ENCODE data around the gene TTC28. TPM values are rescaled to one million over a fixed set of nuclear protein-coding genes. Genes with fewer than 3 reads are reported as not detected.
"Not testable (repeated sequence)": the region's sequence is repeated elsewhere in the genome, so short reads cannot be mapped to it uniquely, and the experiment has no call there.

The TTC28 gene
- 10 to 100 TPM; 29.2 to 74.6 TPM for total RNA-seq

GRCh38 chr22:28679611-28680287, at the start of gene TTC28:
Gene TTC28, minus strand, starts transcription at chr22:28679840. Its CDS starts 117 bp downstream, at chr22:28679723.
- H3K36me3 ChIP-seq; H3K27me3 ChIP-seq (replicated peaks; ENCODE audit: insufficient read depth); intact Hi-C loops (cut with DNase I); H3K9me3 ChIP-seq; H3K4me1 ChIP-seq (replicated peaks): not testable (repeated sequence)
- peak within 1 kb of the TSS; percentile 62 to 63 for H3K27ac ChIP-seq
- DNase-seq (ENCODE audit: low spot score) = peak; percentile 58
- H3K4me3 ChIP-seq = peak within 1 kb of the TSS; percentile 75 to 78
- 1% methylated on average over 100 of the region's 101 CpGs for WGBS

GRCh38 chr22:28728621-28729313, 49.1 kb upstream of the TTC28 start:
- TF ChIP-seq CTCF (IDR thresholded peaks at IDR 0.05) (no peak), POLR2AphosphoS5 (IDR thresholded peaks at IDR 0.05) (no peak), POLR2A (IDR thresholded peaks at IDR 0.05) (no peak)
- Histone ChIP-seq H3K9me3 (no peaks in the 10 kb centered on the region), H3K4me3 (no peak overlapping the region), H3K27ac (no peak overlapping the region), H3K36me3 (no peaks in the 10 kb centered on the region), H3K27me3 (replicated peaks; ENCODE audit: insufficient read depth) (no peaks in the 10 kb centered on the region), H3K4me1 (replicated peaks) (no peaks in the 10 kb centered on the region)
- intact Hi-C loops (cut with DNase I) = no loop called here
- DNase-seq (ENCODE audit: low spot score) = no peak
- WGBS = 92% methylated on average over 10 of the region's 10 CpGs

- Histone ChIP-seq H3K9me3 (no peaks in the 10 kb centered on the region), H3K4me3 (no peak overlapping the region), H3K36me3 (no peaks in the 10 kb centered on the region), H3K27me3 (replicated peaks; ENCODE audit: insufficient read depth) (no peaks in the 10 kb centered on the region), H3K4me1 (replicated peaks) (no peaks in the 10 kb centered on the region), H3K27ac (no peak overlapping the region)
- intact Hi-C loops (cut with DNase I) = no loop called here
- WGBS = 100% methylated on average over 1 of the region's 1 CpG
- TF ChIP-seq POLR2A (IDR thresholded peaks at IDR 0.05) = no peak
- no peak for TF ChIP-seq CTCF (IDR thresholded peaks at IDR 0.05)
- no peak for TF ChIP-seq POLR2AphosphoS5 (IDR thresholded peaks at IDR 0.05)
- no peak for DNase-seq (ENCODE audit: low spot score)
Measured at GRCh38 chr22:28728002-28728401, 48.4 kb upstream of the TTC28 start.

GRCh38 chr22:28718044-28718443, 38.4 kb upstream of the TTC28 start:
- Histone ChIP-seq H3K27ac (no peak overlapping the region), H3K9me3 (no peaks in the 10 kb centered on the region), H3K27me3 (replicated peaks; ENCODE audit: insufficient read depth) (no peaks in the 10 kb centered on the region), H3K4me3 (no peak overlapping the region), H3K4me1 (replicated peaks) (no peaks in the 10 kb centered on the region), H3K36me3 (no peaks in the 10 kb centered on the region)
- intact Hi-C loops (cut with DNase I) = loop anchor here (10.0 kb wide), 1 partner anchor 113 kb away; no protein-coding TSS in a partner anchor
- DNase-seq (ENCODE audit: low spot score) = no peak
- WGBS = 94% methylated on average over 3 of the region's 3 CpGs
- no peak for TF ChIP-seq POLR2AphosphoS5 (IDR thresholded peaks at IDR 0.05)
- TF ChIP-seq CTCF (IDR thresholded peaks at IDR 0.05) = no peak
- TF ChIP-seq POLR2A (IDR thresholded peaks at IDR 0.05) = no peak

- H3K9me3 ChIP-seq = no peaks in the 10 kb centered on the region
- H3K4me1 ChIP-seq (replicated peaks) = no peaks in the 10 kb centered on the region
- TF ChIP-seq POLR2AphosphoS5 (IDR thresholded peaks at IDR 0.05) = no peak
- no peak for TF ChIP-seq POLR2A (IDR thresholded peaks at IDR 0.05)
- no peak for TF ChIP-seq CTCF (IDR thresholded peaks at IDR 0.05)
- no peaks in the 10 kb centered on the region for H3K36me3 ChIP-seq
- H3K27ac ChIP-seq = no peak overlapping the region
- intact Hi-C loops (cut with DNase I) = loop anchor here (10.0 kb wide), 1 partner anchor 112 kb away; no protein-coding TSS in a partner anchor
- no peak for DNase-seq (ENCODE audit: low spot score)
- H3K4me3 ChIP-seq = no peak overlapping the region
- no peaks in the 10 kb centered on the region for H3K27me3 ChIP-seq (replicated peaks; ENCODE audit: insufficient read depth)
- 99% methylated on average over 3 of the region's 3 CpGs for WGBS
Measured at GRCh38 chr22:28716686-28717085, 37.0 kb upstream of the TTC28 start.
